ENCODE data around the gene CYP2W1.

CYP2W1 gene

DNA sequence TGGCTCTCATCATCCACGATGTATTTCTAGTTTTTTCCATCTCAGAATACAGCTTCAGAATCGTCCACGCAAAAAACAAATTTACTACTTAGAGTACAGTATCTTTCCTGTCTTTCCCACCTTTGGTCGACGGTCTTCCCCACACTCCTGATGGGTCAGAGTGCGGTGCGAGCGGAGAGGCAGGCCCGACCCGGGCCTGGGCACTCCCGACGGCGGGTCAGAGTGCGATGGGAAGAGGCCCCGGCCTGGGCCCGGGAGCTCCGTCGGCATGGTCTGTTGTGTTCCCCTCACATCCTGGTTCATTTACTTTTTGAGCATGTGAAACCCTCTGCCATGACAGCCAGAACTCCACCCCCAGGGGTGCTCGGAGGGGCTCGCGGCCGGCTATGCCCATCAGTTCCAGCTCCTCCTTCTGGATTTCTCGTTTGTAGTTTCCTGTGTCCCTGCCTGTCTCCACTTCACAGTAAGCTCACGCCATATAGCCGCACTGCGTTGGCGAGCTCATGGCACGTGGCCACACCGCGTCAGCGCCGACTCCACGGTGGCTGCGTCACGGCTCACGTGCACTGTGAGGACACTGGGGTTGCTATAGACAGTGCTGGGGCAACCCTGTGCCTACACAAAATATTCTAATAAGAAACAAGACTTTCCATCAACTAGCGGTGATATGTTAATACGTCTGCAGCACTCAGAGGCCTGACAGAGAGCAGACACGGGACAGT is 15.5 kb upstream of the CYP2W1 start:
- no peak for DNase-seq

DNA sequence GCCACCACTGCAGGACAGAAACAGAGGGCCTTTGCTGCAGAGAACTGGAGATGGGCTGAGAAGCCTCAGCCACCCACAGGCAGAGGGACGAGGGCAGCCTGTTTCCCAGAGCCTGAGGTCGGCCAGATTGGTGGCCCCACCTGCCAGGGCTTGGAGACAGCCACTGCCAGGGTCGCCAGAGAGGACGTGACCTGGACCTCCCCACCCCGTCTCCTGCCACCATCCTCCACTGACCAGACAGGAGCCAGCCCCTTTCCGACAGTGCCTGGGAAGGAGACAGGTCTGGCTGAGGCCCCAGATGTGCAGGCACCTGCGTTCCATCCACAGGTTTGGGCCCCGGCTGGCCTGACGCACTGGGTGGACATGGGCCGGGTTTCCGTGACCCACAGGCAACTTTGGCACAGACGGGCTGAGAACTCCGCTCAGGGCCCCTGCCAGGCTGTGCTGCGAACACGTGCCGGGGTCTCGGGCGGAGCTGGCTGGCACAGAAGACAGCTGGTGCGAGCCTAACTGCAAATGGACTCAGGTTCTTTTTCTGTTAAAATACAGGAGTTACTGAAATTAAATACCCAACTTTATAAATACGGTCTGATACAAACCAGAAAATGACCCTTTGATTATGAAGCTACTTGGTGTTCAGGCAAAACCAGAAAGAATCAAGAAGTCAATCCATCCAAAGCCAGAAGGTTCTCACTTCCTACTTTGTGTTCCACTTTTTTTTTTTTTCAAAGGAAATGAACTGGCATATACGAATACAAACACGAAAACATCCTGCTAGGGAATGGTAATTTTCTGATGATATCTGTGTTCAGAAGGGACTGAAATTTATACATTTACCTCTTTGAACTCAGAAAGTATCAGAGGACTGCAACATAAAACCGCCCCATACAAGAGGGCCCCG is 14.5 kb upstream of the CYP2W1 start:
- no peak for DNase-seq

DNA sequence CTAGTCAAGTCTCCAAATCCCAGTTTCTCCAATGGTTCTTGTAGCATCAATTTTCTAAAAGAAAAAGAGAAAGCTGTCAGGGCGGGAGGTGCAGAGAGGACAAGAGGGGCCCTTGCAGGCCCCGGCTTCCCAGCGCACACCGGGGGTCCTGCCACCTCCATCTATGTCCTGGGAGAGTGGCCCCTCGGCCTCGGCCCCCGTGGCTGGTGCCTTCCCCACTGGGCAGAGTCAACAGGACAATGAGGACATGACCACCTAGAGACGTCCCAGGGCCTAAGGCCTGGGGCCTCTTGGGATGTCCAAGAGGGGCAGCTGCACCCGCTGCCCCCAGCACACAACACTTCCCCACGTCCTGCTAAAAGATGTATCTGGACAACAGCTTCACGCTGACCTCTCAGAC is 13.6 kb upstream of the CYP2W1 start:
- DNase-seq, result no peak

DNA sequence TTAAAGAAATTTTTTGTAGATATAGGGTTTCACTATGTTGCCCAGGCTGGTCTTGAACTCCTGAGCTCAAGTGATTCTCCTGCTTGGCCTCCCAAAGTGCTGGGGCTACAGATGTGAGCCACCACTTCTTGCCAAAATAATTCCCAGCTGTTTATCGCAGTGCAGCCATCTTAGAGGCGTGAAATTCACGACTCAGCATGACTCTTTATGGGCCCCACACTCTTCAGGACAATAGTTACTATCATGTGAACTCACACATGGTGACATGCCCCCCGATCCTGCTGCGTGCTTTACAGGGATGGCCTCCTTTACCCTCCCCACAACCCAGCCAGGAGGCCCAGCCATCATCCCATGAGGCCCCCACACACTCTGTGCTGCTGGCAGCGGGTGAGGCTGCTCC is 12.2 kb upstream of the CYP2W1 start:
- no peak for DNase-seq

DNA sequence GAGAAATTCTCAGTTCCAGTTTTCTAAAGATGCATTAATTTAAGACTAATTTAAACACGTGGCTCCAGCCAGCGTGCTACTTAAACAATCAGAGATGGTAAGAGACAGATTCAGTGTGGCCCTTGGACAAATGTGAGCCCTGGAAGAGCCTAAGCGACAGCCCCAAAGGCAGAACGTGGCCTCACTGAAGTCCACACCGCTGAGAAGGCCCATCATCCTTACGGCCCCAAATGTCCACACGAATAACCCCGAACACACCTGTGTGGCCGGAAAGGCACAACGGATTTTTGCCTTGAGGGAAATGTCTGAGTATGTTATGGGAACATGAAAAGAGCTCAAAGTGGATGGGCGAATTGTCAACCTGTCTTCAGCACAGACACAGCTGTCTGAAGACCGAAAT is 10.9 kb upstream of the CYP2W1 start:
- no peak for DNase-seq

DNA sequence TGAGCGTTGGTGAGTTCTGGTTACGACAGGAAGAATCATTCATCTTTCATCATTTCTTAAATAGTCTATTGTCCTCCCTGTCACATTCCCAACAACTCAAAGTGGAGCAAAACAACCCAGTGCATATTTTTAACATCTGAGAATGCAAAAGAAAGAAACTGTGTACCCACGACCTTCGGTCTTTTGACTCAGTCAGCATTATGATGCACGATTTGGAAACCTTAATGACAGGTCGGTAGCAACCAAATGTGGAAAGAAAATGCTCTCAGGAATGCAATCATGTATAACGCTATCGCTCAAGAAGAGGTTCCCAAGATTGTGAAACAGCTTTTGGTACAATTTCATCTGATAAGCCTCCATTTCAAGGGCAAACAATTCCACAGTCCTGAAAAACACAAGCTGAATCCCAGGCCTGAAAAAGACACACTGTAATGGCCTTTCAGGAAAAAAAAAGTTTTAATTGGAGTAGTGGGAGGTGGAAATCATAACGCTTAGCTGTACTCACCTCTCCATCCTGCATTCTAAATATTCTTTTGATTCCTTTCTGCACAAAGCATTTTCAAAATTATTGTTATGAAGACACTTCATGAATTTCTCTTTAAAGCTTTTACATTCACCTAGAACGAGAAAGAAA is 10.2 kb upstream of the CYP2W1 start:
- DNase-seq, result no peak

DNA sequence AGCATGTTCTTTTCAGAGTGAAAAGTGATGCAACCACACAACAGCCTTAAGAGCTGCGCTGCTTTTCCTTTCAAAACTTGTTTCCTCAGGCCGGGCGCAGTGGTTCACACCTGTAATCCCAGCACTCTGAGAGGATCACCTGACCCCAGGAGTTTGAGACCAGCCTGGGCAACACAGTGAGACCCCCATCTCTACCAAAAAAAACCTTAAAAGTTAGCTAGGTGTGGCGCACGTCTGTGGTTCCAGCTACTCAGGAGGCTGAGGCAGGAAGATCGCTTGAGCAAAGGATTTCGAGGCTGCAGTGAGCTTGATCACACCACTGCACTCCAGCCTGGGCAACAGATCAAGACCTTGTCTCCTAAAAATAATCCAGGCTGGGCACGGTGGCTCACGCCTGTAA is 9.7 kb upstream of the CYP2W1 start:
- DNase-seq, result no peak

DNA sequence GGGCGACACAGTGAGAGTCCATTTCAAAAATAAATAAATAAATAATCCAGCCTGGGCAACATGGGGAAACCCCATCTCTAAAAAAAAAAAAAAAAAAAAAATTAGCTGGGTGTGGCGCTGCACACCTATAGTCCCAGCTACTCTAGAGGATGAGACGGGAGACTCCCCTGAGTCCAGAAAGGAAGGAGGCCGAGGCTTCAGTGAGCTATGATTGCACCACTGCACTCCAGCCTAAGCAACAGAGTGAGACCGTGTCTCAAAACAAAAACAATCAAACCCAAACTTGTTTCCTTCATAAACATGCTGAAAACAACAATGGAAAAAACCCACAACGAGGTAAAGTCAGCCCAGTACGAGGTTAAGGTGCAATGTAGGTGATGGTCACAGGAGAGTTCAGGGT is 8.8 kb upstream of the CYP2W1 start:
- peak; percentile 6 for DNase-seq

DNA sequence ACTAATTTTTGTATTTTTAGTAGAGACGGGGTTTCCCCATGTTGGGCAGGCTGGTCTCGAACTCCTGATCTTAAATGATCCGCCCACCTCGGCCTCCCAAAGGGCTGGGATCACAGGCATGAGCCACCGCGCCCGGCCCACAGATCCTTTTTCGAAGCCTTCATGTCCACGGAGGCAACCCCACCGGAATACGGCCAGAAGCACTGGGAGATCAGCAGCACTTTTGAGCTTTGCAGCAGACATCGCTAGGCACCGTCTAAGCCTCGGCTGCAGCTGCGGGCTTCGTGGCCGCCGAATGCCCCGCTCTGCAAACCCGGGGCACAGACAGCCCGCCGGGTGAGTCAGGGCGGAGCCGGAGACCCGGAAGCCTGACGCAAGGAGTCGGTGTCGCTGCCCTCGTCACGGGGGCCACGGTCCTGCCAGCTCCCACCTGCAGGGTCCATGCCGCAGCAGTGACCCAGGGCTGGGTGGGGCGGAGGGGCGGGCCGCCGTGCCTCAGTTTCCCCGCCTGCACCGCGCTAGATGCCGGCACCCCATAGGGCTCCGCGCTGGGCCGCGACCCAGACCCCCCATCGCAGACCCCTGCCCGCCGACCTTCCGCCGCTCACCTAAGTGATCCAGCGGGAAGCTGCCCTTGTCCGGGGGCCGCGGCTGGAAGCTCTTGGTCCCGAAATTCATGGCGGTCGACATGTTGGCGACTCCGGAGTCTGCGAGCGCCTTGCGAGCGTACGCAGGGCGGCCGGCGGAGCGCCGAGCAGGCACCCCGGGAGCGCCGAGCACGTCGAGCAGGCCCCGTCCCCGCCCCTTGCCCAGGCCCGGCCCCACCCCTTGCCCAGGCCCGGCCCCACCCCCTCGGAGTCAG is 7.9 kb upstream of the CYP2W1 start, which contains the start of gene COX19:
TSS of gene COX19 (minus strand) at position 730 of the 862 bp plus-strand sequence. CDS start at position 690, 40 bp downstream.
- peak; percentile 95 for DNase-seq

DNA sequence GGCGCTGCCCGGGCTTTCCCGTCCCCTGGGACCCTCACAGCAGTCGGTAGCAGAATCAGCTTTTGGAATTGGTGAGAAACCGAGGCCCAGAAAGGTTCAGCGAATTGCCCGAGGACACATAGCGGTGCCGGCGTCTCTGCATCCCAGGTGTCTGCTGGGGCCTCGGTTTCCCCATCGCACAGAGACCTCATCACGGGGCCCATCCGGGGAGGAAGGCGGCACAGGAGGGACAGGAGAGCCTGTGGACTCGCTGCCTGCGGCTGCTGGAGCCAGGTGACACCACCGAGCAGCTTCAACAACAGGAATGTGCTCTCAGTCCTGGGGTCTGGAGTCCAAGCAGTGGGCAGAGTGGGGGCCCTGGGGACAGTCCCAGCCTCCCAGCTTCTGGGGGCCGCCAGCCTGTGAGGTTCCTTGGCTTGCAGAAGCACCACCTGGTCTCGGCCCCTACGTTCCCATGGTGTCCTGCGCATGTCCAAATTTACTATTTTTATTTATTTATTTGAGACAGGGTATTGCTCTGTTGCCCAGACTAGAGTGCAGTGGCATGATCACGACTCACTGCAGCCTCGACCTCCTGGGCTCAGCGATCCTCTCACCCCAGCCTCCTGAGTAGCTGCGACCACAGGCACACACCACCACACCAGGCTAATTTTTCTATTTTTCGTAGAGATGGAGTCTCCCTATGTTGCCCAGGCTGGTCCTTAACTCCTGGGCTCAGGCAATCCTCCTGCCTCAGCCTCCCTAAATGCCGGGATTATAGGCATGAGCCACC is 7.1 kb upstream of the CYP2W1 start:
- no peak for DNase-seq

DNA sequence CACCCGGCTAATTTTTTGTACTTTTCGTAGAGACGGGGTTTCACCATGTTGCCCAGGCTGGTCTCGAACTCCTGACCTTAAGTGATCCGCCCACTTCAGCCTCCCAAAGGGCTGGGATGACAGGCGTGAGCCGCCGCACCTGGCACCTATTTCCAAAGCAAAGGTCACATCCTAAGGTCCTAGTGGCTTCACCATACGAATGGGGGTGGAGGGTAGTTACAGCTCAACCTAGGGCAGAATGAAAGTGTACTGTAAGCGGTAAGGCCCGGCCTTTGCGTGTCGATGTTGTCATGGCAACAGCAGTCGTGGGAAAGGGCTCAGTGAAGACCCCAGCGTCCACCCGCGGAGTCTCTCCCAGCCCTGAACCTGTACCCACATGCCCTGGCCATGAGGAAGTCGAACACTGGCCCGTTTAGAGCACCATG is 6.1 kb upstream of the CYP2W1 start:
- no peak for DNase-seq

DNA sequence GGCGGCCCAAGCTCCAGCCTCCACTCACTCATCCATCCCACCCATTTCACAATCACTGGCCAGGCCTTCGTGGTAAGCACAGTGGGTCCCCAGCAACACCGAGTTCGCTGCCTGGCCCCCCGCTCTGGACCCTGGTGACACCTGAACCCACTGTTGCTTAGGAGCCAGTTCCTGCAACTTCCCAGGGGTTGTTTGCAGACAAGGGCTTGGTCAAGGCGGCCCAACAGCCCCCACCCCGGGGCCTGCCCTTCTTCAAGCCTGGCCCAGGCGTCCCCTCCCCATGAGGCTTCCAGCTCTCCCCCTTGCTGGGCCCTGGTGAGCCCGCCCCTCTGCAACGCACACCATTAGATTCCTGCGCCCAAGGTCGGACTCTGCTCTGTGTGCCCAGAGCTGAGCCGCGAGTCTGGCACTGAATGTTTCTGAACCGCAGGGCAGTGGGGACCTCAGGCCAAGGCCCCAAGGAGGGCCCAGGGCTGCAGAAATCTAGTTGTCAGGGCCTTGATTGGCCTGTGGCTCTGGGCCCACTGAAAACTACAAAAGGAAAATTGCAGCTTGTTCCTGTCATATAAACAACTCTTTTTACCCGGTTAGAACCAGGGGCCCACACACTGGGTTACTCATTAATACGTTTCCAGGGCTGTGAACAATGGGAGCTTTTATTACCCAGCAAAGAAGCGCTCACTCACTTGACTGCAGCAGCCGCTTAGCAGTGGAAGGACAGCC is 5.5 kb upstream of the CYP2W1 start:
- DNase-seq, result no peak

DNA sequence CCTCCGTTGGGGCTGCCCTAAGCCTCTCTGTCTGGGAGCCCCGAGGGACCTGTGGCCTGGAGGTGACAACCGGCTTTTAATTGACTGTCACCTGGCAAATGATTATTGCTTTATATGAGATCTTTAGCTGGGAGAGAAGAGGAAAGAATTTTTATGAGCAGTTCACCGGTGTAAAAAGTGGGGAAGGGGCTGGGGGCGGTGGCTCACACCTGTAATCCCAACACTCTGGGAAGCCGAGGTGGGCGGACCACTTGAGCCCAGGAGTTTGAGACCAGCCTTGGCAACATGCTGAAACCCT is 5.0 kb upstream of the CYP2W1 start:
- no peak for DNase-seq

DNA sequence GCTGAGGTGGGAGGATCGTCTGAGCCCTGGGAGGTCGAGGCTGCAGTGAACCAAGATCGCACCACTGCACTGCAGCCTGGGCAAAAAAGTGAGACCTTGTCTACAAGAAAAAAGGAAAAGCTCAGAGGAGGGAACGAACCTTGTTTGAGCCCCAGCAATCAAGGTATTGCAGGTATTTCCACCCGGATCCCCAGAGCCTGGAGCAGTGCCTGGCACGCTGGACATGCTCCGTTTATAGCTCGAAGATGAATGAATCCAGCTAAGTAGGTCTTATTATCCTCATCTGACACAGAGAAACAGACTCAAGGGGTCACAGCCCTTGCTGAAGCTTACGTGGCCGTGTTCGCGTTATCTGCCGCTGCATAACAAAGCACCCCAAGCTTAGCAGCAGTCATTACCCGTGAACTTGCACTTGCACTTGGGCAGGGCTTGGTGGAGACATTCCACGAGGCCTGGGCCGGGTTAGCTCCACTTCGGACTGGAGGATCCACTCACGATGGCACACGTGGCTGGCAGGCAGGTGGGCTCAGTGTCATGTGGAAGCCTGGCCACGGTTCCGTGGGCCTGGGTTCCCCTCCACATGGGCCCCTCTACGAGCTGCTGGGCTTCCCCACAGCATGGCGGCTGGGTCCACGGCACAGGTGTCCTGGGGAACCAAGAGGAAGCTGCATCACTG is 4.4 kb upstream of the CYP2W1 start:
- DNase-seq, result no peak

DNA sequence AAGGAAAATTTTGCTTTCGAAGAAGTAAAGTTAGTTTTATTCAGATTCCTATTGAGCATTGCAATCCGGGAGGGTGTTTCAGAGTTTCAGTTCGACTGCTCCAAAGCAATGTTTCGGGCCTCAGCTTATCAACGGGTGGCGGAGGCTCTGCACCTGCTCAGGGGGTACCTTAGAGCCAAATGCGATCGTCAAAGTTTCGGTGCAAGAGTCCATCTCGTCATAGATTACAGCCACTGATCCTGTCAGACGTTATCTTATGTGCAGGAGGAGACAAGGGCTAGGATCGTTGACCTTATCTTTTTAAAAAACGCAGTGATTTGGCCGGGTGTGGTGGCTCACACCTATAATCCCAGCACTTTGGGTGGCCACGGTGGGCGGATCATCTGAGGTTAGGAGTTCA is 3.8 kb upstream of the CYP2W1 start:
- no peak for DNase-seq

DNA sequence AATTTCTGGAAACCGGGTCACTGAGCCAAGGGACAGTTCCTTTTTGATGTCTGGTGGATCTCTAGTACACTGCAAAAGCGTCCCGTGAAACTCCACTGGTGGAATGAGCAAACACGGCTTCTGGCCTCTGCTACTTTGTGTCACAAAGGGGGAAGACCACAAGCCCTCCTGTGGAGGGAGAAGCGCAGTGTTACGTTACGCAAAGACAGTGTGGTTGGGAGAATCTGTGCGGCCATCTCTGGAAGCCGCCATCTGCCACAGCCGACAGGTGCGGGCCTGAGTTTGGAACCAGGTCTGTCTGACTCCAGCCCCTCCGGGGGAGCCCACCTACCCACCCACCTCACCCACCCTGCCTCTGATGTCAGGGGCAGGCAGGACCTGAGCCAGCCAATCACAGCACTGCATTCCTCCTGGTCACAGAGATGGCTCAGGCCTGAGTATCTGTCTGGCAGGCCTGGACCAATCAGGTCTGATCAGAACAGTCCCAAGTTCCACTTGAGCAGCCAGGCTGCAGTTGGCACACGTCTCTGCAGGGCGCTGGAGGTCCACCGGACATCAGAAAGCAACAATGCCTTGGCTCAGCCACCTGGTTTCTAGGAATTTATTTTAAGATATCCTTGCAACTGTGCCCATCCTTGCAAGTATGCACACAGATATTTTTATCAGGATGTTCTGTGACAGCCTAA is 3.0 kb upstream of the CYP2W1 start:
- DNase-seq, result no peak

DNA sequence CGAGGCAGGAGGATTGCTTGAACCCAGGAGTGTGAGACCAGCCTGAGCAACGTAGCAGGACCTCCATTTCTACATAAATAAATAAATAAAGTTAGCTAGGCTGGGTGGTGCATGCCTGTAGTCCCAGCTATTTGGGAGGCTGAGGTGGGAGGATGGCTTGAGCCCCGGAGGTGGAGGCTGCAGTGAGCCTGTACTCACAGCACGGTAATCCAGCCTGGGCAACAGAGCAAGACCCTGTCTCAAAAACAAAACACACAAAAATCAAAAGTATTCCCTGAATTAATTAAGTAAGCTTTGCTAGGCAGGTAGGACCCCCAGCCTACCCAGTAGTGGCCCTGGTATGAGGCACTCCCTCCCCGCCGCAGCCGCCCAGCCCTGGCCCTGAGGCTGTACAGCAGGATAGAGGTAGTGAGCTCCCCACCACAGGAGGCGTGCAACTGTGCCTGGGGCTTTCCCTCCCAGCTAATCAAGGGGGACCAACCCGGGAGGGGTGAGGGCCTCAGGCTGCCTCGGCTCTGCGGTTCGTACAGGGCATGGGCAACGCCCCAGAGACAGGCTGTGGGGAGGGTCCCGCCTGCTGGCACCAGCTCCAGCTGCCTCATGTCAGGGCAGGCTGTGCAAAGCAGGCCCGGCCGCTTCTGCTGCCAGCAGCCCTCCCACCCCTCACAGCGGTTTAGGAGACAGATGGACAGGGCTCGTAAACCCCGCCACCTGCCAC is 1.0 kb upstream of the CYP2W1 start:
- DNase-seq, result no peak

DNA sequence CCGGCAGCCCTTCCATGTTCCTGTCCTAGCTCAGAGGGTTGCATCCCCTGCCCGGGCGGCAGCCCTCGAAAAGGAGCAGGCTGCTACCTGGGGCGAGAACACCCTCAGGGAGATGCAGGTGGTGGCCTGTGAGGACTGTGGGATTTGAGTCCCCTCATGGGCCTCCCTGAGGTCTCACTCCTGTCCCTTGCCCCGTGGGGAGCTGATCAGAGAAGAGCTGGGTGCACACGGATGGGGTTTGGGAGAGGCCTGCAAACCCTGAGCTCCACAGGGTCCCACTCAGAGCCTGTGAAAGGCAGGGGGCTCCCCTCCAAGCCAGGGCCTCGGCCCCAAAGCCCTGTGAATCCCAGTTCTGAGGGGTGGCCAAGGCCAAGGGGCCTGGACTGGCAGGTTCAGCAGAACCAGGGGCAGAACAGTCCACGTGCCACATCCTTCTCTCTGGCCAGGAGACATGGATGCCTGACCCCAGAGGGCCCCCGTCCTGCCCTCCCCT is 424 bp upstream of the CYP2W1 start:
- DNase-seq, result no peak

DNA sequence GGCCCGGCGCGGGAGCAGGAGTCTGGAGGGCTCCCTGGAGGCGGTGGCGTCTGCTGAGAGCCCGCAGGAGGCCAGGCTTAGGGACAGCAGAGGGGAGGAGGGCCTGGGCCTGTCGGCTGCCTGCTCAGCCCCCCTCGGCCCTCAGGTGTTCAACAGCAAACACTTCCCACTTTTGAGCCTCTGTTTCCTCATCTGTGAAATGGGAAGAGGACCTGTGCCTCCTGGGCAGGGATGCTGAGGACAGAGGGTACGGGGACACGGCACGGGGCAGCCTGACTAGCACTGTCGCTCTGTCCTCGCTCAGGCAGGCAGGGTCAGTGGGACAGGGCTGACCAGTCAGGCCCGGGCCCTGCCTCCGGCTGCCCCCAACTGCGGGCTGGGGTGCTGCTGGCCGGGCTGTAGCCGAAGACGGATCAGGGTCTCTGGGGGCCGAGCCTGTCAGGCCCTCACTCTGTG is 663 bp downstream of the CYP2W1 start:
- DNase-seq, result no peak
